Measurements from ENCODE around the gene BFSP2.

GRCh38 chr3:133367403-133367802, 32.5 kb upstream of the BFSP2 start:
- no peak for TF ChIP-seq CTCF (IDR thresholded peaks at IDR 0.05)
- TF ChIP-seq POLR2A (IDR thresholded peaks at IDR 0.05), result no peak
